SKM-1 treated with dmso at 0.1 percent for 144 hours (cell line): Measurements from ENCODE around the gene ACACB.

Experiments used
- DNase-seq: peaks from one replicate; lab custom pipeline; 2025; ENCODE audit not compliant: unreplicated experiment; lab: John Stamatoyannopoulos, UW

Gene ACACB

DNA sequence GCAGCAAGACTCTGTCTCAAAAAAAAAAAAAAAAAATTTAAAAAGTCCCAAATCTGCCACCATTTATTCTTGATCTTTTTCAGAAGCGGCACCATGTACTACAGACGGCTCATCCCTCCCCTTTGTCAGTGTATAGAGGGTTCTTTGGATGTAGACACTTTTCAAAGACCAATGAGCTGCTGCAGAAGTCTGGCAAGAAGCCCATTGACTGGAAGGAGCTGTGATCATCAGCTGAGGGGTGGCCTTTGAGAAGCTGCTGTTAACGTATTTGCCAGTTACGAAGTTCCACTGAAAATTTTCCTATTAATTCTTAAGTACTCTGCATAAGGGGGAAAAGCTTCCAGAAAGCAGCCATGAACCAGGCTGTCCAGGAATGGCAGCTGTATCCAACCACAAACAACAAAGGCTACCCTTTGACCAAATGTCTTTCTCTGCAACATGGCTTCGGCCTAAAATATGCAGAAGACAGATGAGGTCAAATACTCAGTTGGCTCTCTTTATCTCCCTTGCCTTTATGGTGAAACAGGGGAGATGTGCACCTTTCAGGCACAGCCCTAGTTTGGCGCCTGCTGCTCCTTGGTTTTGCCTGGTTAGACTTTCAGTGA lies 6.5 kb upstream of the ACACB start:
- DNase-seq, result no peak

- DNase-seq, result no peak
Measured at GRCh38 chr12:109110988-109111495, 5.3 kb upstream of the ACACB start.

DNA sequence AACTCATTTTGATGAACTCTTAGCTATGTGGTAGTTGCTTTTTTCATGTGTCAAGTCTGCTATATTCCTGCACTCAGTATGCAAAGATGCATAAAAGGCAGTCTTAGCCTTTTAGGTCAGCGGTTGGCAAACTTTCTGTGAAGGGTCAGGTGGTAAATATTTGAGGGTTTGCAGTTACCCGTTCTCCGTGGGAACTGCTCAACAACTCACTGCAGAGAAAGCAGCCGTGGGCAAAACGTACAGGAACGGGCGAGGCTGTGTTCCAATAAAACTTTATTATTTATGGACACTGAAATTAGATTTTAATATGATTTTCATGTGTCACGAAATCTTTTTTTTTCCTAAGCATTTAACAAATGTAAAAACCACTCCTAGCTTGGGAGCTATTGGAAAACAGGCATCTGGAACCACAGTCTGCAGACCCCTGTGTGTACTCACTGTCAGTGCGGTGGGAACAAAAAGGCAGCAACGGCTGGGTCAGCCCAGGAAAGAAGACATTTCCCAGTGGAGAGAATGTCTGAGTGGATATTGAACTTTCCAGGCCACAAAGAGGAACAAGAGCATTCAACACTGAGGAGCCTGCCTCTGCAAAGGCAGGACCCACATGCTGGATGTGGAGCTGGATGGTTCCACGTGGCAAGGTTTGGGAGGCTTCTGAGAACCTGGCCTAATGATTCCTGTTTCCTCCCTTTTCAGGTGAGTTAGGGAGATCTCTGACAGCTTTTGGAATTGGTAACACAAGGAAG lies 3.5 kb upstream of the ACACB start:
- DNase-seq, result no peak

DNA sequence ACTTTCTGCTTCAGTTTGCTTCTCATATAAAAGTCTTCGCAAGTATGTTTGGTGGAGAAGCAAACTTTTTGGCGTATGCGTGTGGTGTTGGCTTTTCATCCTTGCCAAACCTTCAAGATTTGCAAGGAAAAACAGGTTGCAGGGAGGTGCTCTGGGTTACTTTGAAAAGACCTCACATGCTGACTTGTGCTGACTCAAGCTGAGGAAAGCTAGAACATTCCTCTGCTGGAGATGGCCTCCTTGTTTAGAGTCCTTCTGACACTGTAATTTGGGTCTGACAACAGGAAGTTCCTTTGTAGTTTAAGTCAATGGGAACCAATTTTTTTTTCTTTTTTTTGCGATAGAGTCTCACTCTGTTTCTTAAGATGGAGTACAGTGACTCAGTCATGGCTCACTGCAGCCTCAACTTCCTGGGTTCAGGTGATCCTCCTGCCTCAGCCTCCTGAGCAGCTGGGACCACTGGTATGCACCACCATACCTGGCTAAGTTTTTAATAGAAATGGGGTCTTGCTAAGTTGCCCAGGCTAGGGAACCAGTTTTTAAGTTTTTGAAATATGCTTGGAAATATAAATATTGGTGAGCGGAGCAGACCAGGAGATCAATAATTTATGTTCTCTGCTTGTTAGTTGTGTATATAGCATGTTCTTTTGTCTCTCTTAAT lies 2.6 kb upstream of the ACACB start:
- no peak for DNase-seq

DNA sequence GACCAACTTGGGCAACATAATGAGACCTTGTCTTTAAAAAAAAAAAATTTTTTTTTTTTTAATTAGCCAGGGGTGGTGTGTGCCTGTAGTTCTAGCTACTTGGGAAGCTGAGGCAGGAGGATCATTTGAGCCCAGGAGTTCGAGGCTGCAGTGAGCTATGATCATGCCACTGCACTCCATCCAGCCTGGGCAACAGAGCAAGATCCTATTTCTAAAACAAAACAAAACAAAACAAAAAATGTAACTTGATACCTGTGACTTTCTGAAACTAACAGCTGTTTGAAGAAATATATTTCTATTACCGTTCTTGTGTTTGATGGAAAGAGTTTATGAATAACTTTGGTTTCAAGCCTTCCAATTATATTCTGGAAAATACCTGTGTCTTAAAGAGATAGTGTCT lies 1.7 kb upstream of the ACACB start:
- no peak for DNase-seq

- DNase-seq, result no peak
Measured at GRCh38 chr12:109115404-109115757, 1.0 kb upstream of the ACACB start.

- no peak for DNase-seq
Measured at GRCh38 chr12:109116611-109116949, 193 bp downstream of the ACACB start.

GRCh38 chr12:109120095-109120494 lies 3.7 kb downstream of the ACACB start:
- no peak for DNase-seq

GRCh38 chr12:109120557-109120956 lies 4.2 kb downstream of the ACACB start:
- no peak for DNase-seq

DNA sequence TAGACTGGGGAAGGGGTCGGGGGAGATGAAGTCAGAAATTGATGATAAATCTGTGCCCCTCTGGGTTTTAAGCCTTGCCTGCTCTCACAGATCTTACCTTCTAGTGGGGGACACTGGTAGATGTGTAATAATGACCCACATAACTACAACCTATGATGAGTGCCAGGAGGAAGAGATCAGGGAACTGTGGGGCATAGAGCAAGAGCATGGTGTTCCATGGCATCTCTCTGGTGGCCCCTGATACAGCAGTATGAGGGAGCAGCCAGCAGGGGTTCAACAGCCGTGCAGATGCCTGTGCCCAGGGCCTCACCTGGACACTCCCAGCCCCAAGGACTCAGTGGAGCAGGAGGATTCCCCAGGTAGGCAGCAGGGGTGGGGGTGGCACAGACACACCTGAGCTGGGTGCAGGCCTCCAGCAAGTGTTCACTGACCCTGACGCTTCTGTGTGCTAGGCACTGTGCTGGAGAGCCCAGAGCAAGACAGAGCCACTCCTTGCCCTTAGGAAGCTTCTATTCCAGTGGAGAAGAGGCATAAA lies 5.0 kb downstream of the ACACB start:
- no peak for DNase-seq

DNA sequence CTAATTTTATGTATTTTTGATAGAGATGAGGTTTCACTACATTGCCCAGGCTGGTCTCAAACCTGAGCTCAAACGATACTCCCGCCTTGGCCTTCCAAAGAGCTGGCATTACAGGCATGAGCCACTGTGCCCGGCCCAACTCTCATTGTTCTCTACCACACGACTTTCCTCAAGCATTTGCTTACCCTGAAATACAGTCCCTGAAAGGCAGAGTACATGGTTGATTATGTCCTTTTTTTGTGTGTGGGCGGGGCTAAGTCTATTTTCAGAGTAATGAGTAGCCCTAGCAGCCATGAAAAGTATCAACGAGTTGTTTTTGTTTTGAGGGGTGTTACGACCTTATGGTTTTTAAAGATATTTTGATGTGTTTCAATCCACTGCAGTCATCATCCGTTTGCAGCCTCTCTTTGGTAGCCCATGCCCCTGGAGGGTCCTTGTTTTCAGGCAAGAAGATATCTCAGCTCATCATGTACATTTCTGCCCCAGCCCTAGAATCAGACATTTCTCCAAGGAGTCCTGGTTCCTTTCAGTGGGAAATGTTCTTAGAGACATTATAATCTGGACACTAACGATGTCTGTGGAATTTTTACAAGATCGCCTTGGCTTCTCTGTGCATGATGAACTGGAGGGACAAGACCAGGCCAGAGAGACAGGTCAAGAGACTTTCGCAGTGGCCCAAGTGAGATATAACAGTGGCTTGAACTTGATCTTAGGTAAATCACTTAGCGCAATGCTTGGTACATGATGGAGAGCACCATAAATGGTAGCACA lies 8.7 kb downstream of the ACACB start:
- DNase-seq, result no peak

GRCh38 chr12:109125791-109126190 lies 9.4 kb downstream of the ACACB start:
- DNase-seq, result no peak

GRCh38 chr12:109126784-109127183 lies 10.4 kb downstream of the ACACB start:
- no peak for DNase-seq

GRCh38 chr12:109127533-109128242 lies 11.3 kb downstream of the ACACB start:
- no peak for DNase-seq

DNA sequence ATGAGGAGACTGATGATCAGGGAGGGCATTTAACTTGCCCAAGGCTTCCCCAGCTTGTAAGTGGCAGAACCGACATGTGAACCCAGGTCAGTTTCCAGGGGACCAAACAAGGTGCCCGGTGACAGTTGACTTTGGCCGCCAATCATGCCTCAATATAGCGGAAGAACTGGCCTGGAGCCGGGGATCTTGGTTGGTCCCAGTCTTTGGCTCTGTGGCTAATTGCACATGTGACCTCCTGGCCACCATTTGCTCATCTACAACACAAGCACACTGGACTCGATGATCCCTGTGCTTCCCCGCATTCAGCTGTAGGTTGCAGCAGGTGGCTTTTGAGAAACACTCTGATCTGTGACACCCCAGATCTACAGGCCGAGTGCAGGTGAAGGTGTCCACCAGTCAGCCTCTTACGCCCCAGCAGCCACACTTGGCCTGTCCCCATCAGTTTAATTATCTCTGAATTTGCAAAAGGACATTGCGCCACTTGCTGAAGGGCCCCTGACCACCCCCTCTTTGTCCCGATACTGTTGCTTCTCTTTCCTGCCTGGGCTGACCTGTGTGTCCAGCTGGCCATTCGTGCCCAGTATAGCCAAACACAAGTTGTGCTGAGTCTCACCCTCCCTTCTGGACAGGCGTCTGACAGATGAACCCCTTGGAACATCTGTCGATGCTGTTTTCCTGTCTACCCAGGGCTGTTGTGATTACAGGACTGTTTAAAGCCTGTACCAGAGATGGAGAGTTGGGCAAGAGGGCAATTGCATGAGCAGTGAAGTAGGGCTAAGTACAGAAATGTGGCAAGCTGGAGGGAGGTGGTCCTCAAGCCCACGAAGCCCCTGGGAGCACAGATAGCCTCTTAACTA lies 14.1 kb downstream of the ACACB start:
- no peak for DNase-seq

DNA sequence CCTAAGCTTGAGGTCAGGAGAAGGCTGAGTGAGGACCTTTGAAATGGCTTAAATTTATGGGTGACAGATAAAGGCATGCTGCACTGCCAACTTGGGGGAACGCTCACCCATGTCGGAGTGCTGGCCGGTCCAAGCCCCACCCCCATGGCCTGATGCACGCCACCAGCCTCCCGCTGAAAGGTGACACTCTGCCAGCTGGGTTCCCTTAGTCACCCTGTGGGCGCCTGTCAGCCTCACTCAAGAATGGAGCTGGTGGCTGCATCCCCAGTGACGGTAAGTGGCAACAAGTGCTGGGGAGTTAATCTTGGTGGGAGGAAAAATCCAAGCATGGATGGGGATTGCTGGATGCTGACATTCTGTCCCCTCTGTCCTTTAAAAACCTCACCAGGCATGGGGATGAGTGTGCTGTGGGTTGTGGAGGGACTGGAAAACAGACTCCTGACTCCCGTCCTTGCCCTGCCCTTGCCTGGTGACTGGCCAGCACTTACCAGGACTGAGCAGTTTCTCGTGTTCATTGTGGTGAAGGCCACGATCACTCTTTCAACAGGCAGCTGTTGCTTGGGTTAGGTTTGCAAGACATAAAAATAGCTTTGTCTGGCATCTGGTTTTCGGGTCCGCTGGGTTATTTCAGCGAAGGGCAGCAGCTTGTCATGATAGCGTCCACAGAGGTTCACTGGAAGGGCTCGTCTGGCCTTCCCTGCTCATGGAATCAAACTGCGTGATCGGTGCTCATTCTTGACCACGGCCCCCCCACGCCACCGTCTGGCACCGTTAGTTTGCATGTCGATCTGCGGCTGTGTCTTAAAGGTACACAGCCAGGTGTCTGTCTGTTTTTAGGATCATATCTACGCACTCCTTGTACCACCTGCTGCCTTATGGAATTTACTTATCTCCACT lies 15.0 kb downstream of the ACACB start:
- DNase-seq, result no peak

- DNase-seq, result no peak
Measured at GRCh38 chr12:109134186-109134917, 18.0 kb downstream of the ACACB start.

DNA sequence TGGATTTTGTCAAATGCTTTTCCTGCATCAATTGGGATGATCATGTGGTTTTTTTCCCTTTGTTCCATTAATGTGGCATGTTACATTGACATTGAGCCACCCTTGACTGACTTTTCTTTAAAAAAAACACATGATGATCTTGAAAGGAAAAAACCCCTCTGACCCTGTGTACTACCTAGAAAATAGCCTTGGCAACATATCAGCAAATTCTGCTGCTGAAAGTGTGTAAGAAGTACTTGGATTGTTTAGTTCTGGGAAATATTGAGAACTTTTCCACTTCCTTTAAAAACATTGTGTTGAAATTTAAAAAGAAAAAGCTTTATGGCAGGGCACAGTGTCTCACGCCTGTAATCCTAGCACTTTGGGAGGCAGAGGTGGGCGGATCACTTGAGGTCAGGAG lies 20.7 kb downstream of the ACACB start:
- no peak for DNase-seq
